Heart right ventricle (tissue), 16 donors: ENCODE data around the gene TASP1. TPM values are rescaled to one million over a fixed set of nuclear protein-coding genes. Genes with fewer than 3 reads are reported as not detected.

Experiments used
- ATAC-seq, 8 donors: fragments of 200-7000 bp; cut with Tn5 transposase; one replicate each; pipeline ENCODE4 v1.9.1; 2020; ENCODE audit warnings: mild to moderate bottlenecking in 8 of 8, moderate library complexity in 8 of 8, moderate number of reproducible peaks in 1 of 8
- DNase-seq, 2 donors: peaks; one replicate each; pipeline ENCODE4 v3.0.0-alpha.2; 2020
- H3K27ac ChIP-seq, 10 donors: fragments of 200-600 bp; sonication (generic) in 2 of 10; one replicate each; pipeline versions ENCODE4 v1.5.0 to v1.8.0; 2020 to 2022; ENCODE audit warnings: mild to moderate bottlenecking in 3 of 10
- H3K27me3 ChIP-seq, 7 donors: fragments of 200-600 bp; one replicate each; pipeline ENCODE4 v1.8.0; 2021 to 2022; ENCODE audit warnings: mild to moderate bottlenecking in 2 of 7
- H3K36me3 ChIP-seq, 9 donors: fragments of 200-600 bp; sonication (generic) in 1 of 9; one replicate each; pipeline versions ENCODE4 v1.5.0 to v1.8.0; 2020 to 2022; ENCODE audit warnings: mild to moderate bottlenecking in 2 of 9
- H3K4me1 ChIP-seq, 9 donors: fragments of 200-600 bp; sonication (generic) in 1 of 9; one replicate each; pipeline versions ENCODE4 v1.5.0 to v1.8.0; 2020 to 2022; ENCODE audit warnings: mild to moderate bottlenecking in 4 of 9
- H3K4me3 ChIP-seq, 10 donors: fragments of 200-600 bp; sonication (generic) in 2 of 10; one replicate each; pipeline versions ENCODE4 v1.5.0 to v1.8.0; 2020 to 2022; ENCODE audit warnings: mild to moderate bottlenecking in 7 of 10, moderate library complexity in 2 of 10
- H3K9me3 ChIP-seq, 11 donors: fragments of 200-600 bp in 10 of 11; sonication (generic) in 2 of 11; one replicate each; pipeline versions ENCODE4 v1.5.0 to v1.8.0; 2013 to 2022; ENCODE audit warnings: mild to moderate bottlenecking in 2 of 11, control low read depth in 1 of 11, moderate library complexity in 1 of 11
- WGBS, 2 donors: extraction: QIAGEN DNeasy Blood & Tissue Kit; methylation state at CpG; one replicate each; pipeline ENCODE4 v1.1.7; 2013; ENCODE audit warnings: inconsistent platforms in 1 of 2; 5-methylcytosine and 5-hydroxymethylcytosine counted together
- intact Hi-C, 10 donors: fragments of 100-400 bp; cut with DNase I; formaldehyde crosslinking; loops; one replicate each; pipeline versions ENCODE4 v1.11.1 to v1.14.2; 2022
- polyA plus RNA-seq, 2 donors: library from polyadenylated mRNA; stranded (reverse); fragments of 200-250 nt; gene quantifications; one replicate each; pipeline ENCODE4 v1.2.3, GENCODE V29; 2013
- total RNA-seq, 10 donors: library from RNA; stranded (reverse); fragmentation: NEBNext Ultra II Directional in 3 of 10; extraction: Animal tissue kit (Norgen Biotek cat#: 25700) in 3 of 10; gene quantifications; one replicate each; pipeline versions ENCODE4 v1.2.1 to v1.2.4, GENCODE V29; 2021 to 2023
- TF ChIP-seq, protein P1 (sequence below), 9 donors: fragments of 200-600 bp; sonication (generic) in 2 of 9; IDR thresholded peaks; one replicate each; pipeline versions ENCODE4 v1.5.0 to v1.8.0; 2021 to 2022; ENCODE audit warnings: antibody characterized with exemption in 9 of 9, mild to moderate bottlenecking in 5 of 9, moderate library complexity in 1 of 9
- donor health status: Arrhythmogenic right ventricular cardiomyopathy.
- donor health status: ischemic (EF 13 %, LVEDD 7.1; RV severe dilation, severe dysfunction).
- donor health status: healthy with polysubstance abuse.
- donor health status: DM: no; HTN: yes; CAD: no.
- donor health status: DM: no; HTN: no; CAD: no.
- donor health status: ischemic (EF 25% LVEDD 6.9; RV normal size, moderate dysfunction).
- donor health status: ischemic (EF 25% LVEDD 5.7; RV mildly dilated, moderate dysfunction).
- donor health status: healthy.
- donor health status: DM: yes; HTN: yes; CAD: no.
- donor health status: Ischemic cardiomyopathy.
- donor health status: ischemic (EF 35%, LVEDD 5.7; RV mildly dilated, moderate dysfunction).
- donor health status: nonischemic (EF 11% LVEDD 7.7; RV severe dilation, severe dysfunction).
- donor health status: DM: yes; HTN: yes; CAD: no.
- donor health status: PGD.
- donor health status: ischemic (EF 29% LVEDD 5.4; RV normal size, mild dysfunction).
- donor health status: nonischemic (EF 23%, LVEDD 6.1; RV moderate dilation, normal function).

TASP1 gene
- total and polyA plus RNA-seq, 12 donors = 2.1 to 8.5 (median 5.8) TPM

DNA sequence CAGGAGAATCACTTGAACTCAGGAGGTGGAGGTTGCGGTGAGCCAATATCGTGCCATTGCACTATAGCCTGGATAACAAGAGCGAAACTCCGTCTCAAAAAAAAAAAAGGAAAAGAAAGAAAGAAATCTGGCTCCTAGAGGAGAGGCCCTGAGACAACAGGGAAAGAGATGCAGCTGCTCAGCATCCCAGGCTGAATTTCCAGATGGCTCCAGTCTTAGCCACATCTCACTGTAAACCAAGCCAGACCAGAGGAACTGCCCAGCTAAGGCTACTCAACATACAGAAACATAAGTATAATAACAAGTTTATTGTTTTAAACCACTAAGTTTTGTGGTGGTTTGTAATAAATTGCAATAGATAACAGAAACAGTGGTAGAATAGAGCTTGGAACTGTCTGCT, 38.5 kb upstream of the TASP1 start:
- TF ChIP-seq, protein P1, sequence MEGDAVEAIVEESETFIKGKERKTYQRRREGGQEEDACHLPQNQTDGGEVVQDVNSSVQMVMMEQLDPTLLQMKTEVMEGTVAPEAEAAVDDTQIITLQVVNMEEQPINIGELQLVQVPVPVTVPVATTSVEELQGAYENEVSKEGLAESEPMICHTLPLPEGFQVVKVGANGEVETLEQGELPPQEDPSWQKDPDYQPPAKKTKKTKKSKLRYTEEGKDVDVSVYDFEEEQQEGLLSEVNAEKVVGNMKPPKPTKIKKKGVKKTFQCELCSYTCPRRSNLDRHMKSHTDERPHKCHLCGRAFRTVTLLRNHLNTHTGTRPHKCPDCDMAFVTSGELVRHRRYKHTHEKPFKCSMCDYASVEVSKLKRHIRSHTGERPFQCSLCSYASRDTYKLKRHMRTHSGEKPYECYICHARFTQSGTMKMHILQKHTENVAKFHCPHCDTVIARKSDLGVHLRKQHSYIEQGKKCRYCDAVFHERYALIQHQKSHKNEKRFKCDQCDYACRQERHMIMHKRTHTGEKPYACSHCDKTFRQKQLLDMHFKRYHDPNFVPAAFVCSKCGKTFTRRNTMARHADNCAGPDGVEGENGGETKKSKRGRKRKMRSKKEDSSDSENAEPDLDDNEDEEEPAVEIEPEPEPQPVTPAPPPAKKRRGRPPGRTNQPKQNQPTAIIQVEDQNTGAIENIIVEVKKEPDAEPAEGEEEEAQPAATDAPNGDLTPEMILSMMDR (IDR thresholded peaks at IDR 0.05) = no peak
- no peaks in the 10 kb centered on the region for H3K36me3 ChIP-seq
- no peak for DNase-seq
- H3K4me1 ChIP-seq = peaks cover 0 to 6% (median 0%) of the 10 kb centered on the region in 9 donors
- intact Hi-C loops = no loop called here
- 64 to 72% methylated on average over 4 of the region's 4 CpGs for WGBS, 2 donors
- no peaks in the 10 kb centered on the region for H3K9me3 ChIP-seq
- ATAC-seq = peak in 3 of 8 donors; percentile 29 to 41 (median 34)
- no peaks in the 10 kb centered on the region for H3K27me3 ChIP-seq
- H3K27ac ChIP-seq = no peak overlapping the region
- no peak overlapping the region for H3K4me3 ChIP-seq

DNA sequence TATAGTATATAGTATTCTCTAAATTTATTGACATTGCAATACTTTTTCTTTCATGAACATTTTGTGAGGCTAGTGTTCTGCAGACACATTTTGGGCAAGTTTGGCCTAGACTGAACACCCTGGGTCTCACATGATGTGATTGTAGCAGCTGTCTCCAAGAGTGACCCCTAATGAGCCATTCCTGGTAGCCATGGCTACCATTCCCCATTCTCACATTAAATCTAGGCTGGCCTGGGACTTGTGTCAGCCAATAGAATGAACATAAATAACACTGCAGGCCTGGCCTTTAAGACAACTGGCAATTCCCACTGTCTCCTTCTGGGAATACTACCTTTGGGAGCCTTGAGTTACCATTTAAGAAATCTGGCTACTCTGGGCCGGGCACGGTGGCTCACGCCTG, 38.0 kb upstream of the TASP1 start:
- WGBS, 2 donors = 84 to 95% methylated on average over 3 of the region's 3 CpGs
- Histone ChIP-seq H3K36me3 (no peaks in the 10 kb centered on the region), H3K4me3 (no peak overlapping the region), H3K4me1 (peaks cover 0 to 10% (median under 1%) of the 10 kb centered on the region in 9 donors), H3K27me3 (no peaks in the 10 kb centered on the region), H3K27ac (no peak overlapping the region), H3K9me3 (no peaks in the 10 kb centered on the region)
- DNase-seq (no peak), ATAC-seq (no peak)
- intact Hi-C loops = no loop called here
- TF ChIP-seq, protein P1 (IDR thresholded peaks at IDR 0.05) = no peak

DNA sequence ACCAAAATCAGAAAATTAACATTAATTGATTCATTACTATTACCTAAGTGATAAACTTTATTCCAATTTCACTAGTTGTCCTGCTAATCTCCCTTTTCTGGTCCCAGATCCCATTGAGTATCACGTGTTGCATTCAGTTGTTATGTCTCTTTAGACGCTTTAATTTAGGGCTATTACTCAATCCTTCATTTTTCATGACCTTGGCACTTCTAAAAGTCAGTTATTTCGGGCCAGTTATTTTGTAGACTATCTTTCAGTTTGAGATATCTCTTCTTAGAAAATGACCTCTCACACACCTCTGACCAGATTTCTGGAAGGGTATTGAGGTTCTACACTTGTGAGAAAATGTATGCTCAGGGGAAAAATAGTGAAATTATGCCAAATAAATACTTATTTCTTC, 34.0 kb upstream of the TASP1 start:
- TF ChIP-seq, protein P1 (IDR thresholded peaks at IDR 0.05) = no peak
- WGBS, 2 donors = 56 to 61% methylated on average over 3 of the region's 3 CpGs
- H3K36me3 ChIP-seq = no peaks in the 10 kb centered on the region
- H3K9me3 ChIP-seq = no peaks in the 10 kb centered on the region
- no peak overlapping the region for H3K4me3 ChIP-seq
- H3K4me1 ChIP-seq = peaks cover 0 to 22% (median 6%) of the 10 kb centered on the region in 9 donors
- DNase-seq (no peak), ATAC-seq (peak in 2 of 8 donors; percentile 28 to 40)
- peak overlapping the region in 3 of 10 donors; percentile 15 to 57 (median 32) for H3K27ac ChIP-seq
- peaks cover 0 to 3% (median 0%) of the 10 kb centered on the region in 7 donors for H3K27me3 ChIP-seq
- intact Hi-C loops = no loop called here

DNA sequence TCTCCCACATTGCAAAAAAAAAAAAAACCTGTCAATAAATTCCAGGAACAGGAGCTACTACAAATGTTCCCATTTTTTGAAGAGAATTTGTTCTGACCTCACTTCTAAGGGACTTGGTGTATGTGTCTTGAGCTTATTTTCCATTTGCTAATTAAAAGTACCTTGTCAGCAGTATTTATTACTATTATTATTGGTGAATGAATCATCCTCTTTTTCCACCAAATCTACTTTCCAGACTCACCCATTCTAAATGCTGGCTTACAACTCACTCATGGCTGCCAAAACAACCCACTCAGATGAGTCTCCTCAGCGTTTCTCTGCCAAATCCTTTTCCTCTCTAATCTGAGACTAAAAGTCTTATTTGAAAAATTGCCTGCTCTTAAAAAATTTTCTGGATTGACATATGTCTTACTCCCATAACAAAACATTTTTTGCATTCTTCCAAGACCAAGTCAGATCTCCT, 33.2 kb upstream of the TASP1 start:
- H3K36me3 ChIP-seq = no peaks in the 10 kb centered on the region
- WGBS, 2 donors = 24 to 37% methylated on average over 1 of the region's 1 CpG
- H3K27ac ChIP-seq = peak overlapping the region in 5 of 10 donors; percentile 20 to 65 (median 53)
- no peaks in the 10 kb centered on the region for H3K9me3 ChIP-seq
- intact Hi-C loops = no loop called here
- H3K4me3 ChIP-seq = no peak overlapping the region
- DNase-seq (peak in 1 of 2 donors; percentile 45), ATAC-seq (peak in 7 of 8 donors; percentile 51 to 88 (median 81))
- TF ChIP-seq, protein P1 (IDR thresholded peaks at IDR 0.05) = no peak
- H3K4me1 ChIP-seq = peaks cover 0 to 22% (median 6%) of the 10 kb centered on the region in 9 donors
- peaks cover 0 to 3% (median 0%) of the 10 kb centered on the region in 7 donors for H3K27me3 ChIP-seq
